Kidney epithelial cell (primary cell): Measurements from ENCODE around the gene CDH18. TPM values are rescaled to one million over a fixed set of nuclear protein-coding genes. Genes with fewer than 3 reads are reported as not detected.

Experiments
- DNase-seq: peaks from one replicate; pipeline ENCODE4 v3.0.0-alpha.2; 2010; ENCODE audit warnings: low read depth
- H3K27me3 ChIP-seq: 2 replicates; pipeline ENCODE4 v1.6.0; 2011; ENCODE audit warnings: low read length; ENCODE audit not compliant: control insufficient read depth, insufficient read depth
- H3K36me3 ChIP-seq: 2 replicates; pipeline ENCODE4 v1.5.1; 2011; ENCODE audit warnings: low read length; ENCODE audit not compliant: control insufficient read depth, insufficient read depth
- H3K4me3 ChIP-seq: 2 replicates; pipeline ENCODE4 v1.5.1; 2011; ENCODE audit warnings: low read depth, mild to moderate bottlenecking, control low read depth, low read length
- CTCF ChIP-seq: IDR thresholded peaks from 2 replicates; pipeline ENCODE4 v1.5.1; 2011; ENCODE audit warnings: mild to moderate bottlenecking, moderate library complexity, low read length, control low read depth, inconsistent platforms; ENCODE audit not compliant: insufficient read depth, poor library complexity, severe bottlenecking
- total RNA-seq: library from RNA; depleted of rRNA; stranded (reverse); fragments of >200 nt; gene quantifications from 2 replicates; pipeline ENCODE4 v1.2.3, GENCODE V29; 2015

The CDH18 gene
- total RNA-seq, 1 donor from 2014 or later = 0.21 TPM

DNA sequence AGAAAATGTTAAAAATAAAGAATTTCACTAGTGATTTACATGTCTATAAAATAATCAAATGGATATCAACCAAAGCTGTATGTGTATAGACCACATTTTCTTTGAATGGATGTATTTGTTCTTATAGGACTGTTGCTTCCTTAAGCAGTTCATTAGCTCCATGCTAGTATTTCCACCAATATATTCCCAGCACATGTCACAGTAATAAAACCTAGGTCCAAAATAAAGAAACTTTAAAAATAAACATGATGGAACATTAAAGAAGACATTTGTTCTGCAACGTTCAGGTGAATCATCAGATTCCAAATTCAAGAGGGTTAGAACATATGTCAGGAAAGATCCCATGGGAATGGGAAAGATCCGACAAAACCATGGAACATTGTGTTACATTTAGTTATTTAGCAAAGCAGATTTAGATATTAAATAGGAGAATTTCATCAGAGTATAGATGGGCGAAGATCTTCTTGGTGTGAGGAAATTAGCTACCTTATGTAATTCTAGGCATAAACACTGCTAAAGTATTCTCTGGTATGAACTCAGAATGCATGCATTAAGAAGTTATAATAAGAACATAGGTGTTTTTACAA is 490.7 kb downstream of the CDH18 start:
- H3K27me3 ChIP-seq = no peaks in the 10 kb centered on the region
- no peak for DNase-seq
- H3K4me3 ChIP-seq = no peak overlapping the region
- TF ChIP-seq CTCF = no peak
- H3K36me3 ChIP-seq = no peaks in the 10 kb centered on the region

GRCh38 chr5:19496056-19496455 is 491.9 kb downstream of the CDH18 start:
- TF ChIP-seq CTCF = no peak
- Histone ChIP-seq H3K36me3 (no peaks in the 10 kb centered on the region), H3K27me3 (no peaks in the 10 kb centered on the region), H3K4me3 (no peak overlapping the region)
- no peak for DNase-seq

DNA sequence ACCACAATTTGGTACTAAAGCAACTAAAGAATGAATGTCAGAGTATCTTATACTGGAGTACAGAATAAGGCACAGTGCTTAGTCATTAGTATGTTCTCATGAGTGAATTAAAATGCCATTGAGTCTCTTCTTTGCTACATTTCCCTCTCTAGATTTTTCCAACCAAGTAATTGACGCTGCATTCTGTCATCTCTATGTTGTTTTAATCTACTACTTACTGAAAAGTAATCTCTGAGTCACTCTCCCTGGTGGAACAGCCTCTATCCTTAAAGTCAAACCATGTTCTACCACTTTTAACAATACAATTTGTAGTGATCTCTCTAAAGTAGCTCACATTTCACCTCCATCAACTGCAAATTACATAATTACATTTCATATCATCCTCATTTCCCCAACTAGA is 495.1 kb downstream of the CDH18 start:
- TF ChIP-seq CTCF = no peak
- H3K36me3 ChIP-seq = no peaks in the 10 kb centered on the region
- H3K4me3 ChIP-seq = no peak overlapping the region
- DNase-seq = no peak
- H3K27me3 ChIP-seq = no peaks in the 10 kb centered on the region

GRCh38 chr5:19488786-19489185 is 499.2 kb downstream of the CDH18 start:
- no peaks in the 10 kb centered on the region for H3K36me3 ChIP-seq
- no peak for DNase-seq
- H3K4me3 ChIP-seq = no peak overlapping the region
- no peaks in the 10 kb centered on the region for H3K27me3 ChIP-seq
- TF ChIP-seq CTCF = no peak

GRCh38 chr5:19487480-19487879 is 500.5 kb downstream of the CDH18 start:
- no peak for DNase-seq
- no peak for TF ChIP-seq CTCF
- H3K27me3 ChIP-seq = no peaks in the 10 kb centered on the region
- H3K4me3 ChIP-seq = no peak overlapping the region
- no peaks in the 10 kb centered on the region for H3K36me3 ChIP-seq

DNA sequence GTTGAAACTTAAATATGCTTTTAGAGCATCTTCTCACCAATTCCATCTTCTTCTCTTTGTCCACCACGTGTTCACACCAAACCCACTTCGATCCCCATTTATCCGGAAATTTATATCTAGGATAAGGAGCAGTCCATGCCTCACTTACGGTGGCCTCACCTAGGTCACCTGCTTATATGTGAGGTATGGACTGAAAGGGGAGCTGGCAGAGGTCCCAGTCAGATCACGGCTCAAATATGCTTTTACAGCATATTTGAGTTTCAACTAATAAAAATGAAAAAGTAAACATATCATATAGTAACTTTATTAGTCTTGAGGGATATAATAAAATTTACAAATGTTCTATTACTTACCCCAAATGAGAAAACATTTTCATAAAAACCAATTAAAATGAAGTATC is 508.4 kb downstream of the CDH18 start:
- no peak for DNase-seq
- Histone ChIP-seq H3K36me3 (no peaks in the 10 kb centered on the region), H3K4me3 (no peak overlapping the region), H3K27me3 (no peaks in the 10 kb centered on the region)
- no peak for TF ChIP-seq CTCF
